Central memory CD8-positive, alpha-beta T cell (primary cell): ENCODE measurements around the gene PITRM1.

Source experiments
- ATAC-seq: fragments of 150-1000 bp; cut with Tn5 transposase; replicated peaks from 2 replicates; pipeline ENCODE4 v1.10.0; 2022; ENCODE audit warnings: mild to moderate bottlenecking, moderate FRiP score, moderate number of reproducible peaks; ENCODE audit not compliant: poor library complexity, severe bottlenecking; ENCODE audit errors: extremely low read depth
- DNase-seq, 2 donors: peaks; one replicate each; pipeline ENCODE4 v3.0.0; 2021; ENCODE audit warnings: low spot score in 2 of 2
- H3K27ac Mint-ChIP-seq: one replicate; pipeline ENCODE4 v1.8.0; 2022; ENCODE audit warnings: low read depth, mild to moderate bottlenecking, moderate library complexity, mixed read lengths
- H3K27me3 Mint-ChIP-seq: one replicate; pipeline ENCODE4 v1.8.0; 2022; ENCODE audit warnings: mixed read lengths
- H3K36me3 Mint-ChIP-seq: one replicate; pipeline ENCODE4 v1.8.0; 2022; ENCODE audit warnings: mild to moderate bottlenecking, moderate library complexity, mixed read lengths; ENCODE audit not compliant: insufficient read depth
- H3K4me1 Mint-ChIP-seq: one replicate; pipeline ENCODE4 v1.8.0; 2022; ENCODE audit warnings: mixed read lengths
- H3K4me3 Mint-ChIP-seq: one replicate; pipeline ENCODE4 v1.8.0; 2022; ENCODE audit warnings: mild to moderate bottlenecking, moderate library complexity, mixed read lengths
- H3K9me3 Mint-ChIP-seq: one replicate; pipeline ENCODE4 v1.8.0; 2022; ENCODE audit warnings: mixed read lengths

The PITRM1 gene

DNA sequence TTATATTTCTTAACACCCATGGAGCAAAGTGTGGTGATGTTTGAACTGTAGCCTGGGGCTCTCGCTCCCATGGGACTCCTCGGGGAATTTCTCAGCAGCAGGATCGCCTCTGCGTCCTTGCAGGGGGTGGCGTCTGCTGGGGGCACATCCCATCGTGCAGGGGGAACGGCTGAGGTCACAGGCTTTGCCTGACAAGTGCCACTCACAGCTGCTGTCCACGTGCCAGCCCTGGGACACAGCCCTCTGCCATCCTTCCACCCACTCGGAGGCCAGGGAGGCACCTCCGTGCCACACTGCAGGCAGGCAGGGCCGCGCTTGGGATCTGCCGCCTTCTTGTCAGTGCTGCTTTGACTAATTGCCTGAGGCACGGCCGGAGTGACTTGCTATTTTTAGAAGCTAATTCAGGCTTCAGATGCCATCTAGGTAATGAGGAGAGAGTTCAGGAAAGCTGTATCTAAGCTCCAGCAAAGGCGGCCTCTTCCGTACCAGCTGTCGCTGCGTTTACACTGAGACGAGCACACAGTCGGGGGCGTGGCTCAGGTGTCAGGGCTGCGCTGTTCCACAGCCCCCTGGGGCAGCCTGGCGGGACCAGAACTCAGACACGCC is 45.7 kb downstream of the PITRM1 start:
- peaks cover 24% of the 10 kb centered on the region for H3K36me3 Mint-ChIP-seq
- ATAC-seq (no peak), DNase-seq (no peak)
- H3K4me1 Mint-ChIP-seq, result no peaks in the 10 kb centered on the region
- H3K9me3 Mint-ChIP-seq, result no peaks in the 10 kb centered on the region
- H3K27ac Mint-ChIP-seq, result no peak overlapping the region
- no peak overlapping the region for H3K4me3 Mint-ChIP-seq
- H3K27me3 Mint-ChIP-seq, result no peaks in the 10 kb centered on the region

- no peak overlapping the region for H3K27ac Mint-ChIP-seq
- no peaks in the 10 kb centered on the region for H3K27me3 Mint-ChIP-seq
- DNase-seq (no peak), ATAC-seq (no peak)
- H3K36me3 Mint-ChIP-seq, result peaks cover 23% of the 10 kb centered on the region
- H3K4me3 Mint-ChIP-seq, result no peak overlapping the region
- H3K4me1 Mint-ChIP-seq, result no peaks in the 10 kb centered on the region
- no peaks in the 10 kb centered on the region for H3K9me3 Mint-ChIP-seq
Measured at GRCh38 chr10:3126249-3126648, 46.3 kb downstream of the PITRM1 start.

DNA sequence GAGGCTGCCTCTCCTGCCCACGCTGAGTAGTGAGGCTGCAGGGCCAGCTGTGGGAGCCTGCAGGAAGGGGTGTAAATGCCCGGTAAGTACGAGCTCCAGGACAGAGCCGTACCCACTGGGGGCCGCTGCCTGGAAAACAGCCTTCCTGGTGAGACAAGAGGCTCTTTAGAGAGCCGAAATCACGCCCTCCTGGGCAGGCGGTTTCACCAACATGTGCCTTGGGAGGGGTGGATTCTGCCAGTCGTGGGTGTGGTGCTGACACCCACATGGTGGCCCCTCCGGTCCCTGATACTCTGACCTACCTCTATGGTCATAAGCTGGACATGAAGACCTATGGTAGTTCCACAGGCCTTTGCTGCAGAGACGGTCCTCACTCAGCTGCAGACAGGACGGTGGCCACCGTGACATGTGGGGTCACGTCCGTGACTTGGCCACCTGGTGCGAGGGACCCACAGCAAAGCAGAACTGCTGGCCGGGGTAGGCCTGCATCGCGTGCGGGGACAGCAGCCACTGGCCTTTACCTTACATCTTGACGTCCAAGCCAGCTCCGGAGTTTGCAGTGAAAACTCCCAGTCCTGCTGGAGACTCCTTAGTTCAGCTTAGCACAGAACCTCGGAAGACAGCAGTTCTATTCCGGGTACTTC is 46.9 kb downstream of the PITRM1 start:
- Mint-ChIP-seq H3K27me3 (no peaks in the 10 kb centered on the region), H3K9me3 (no peaks in the 10 kb centered on the region), H3K4me1 (no peaks in the 10 kb centered on the region), H3K4me3 (no peak overlapping the region), H3K36me3 (peaks cover 23% of the 10 kb centered on the region), H3K27ac (no peak overlapping the region)
- no peak for DNase-seq
- ATAC-seq, result no peak

DNA sequence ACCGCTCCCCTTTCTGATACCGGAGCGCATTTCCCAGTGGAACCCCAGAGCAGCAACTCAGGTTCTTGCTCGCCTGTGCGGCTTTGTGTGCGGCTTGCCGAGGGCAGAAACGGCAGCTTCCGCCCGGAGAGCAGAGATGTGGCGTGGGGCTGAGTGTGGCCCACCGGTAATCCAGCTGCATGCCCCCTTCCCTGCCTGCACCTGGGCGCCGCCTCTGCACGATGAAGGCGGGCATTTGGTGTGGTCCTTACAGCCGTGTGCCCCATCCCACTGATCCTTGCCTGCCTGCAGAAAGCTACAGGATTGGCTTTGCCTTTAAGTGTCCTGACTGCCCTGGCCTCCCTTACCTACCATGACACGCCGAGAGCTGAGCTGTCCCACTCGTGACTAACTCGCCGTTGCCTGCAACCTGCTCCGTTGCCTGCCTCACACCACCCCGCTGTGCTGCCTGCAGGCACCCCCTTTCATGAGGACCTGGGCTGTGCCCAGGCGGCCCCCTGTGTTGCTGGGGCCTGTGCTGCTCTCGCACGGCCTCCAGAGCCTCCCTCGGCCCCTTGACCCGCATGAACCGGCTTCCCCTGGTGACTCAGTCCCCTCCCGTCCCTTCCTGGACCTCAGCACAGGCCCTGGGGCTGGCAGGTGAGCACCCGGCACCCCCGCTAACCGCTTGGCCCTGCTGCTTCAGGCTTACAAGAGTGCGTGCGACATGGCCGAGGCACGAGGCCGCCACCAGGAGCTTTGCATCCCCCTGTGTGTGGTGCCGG is 48.0 kb downstream of the PITRM1 start:
- DNase-seq, result no peak
- no peaks in the 10 kb centered on the region for H3K4me1 Mint-ChIP-seq
- H3K4me3 Mint-ChIP-seq, result no peak overlapping the region
- no peak for ATAC-seq
- H3K36me3 Mint-ChIP-seq, result peaks cover 18% of the 10 kb centered on the region
- no peak overlapping the region for H3K27ac Mint-ChIP-seq
- no peaks in the 10 kb centered on the region for H3K27me3 Mint-ChIP-seq
- no peaks in the 10 kb centered on the region for H3K9me3 Mint-ChIP-seq

GRCh38 chr10:3123571-3124411 is 48.8 kb downstream of the PITRM1 start:
- H3K27me3 Mint-ChIP-seq, result no peaks in the 10 kb centered on the region
- no peaks in the 10 kb centered on the region for H3K4me1 Mint-ChIP-seq
- ATAC-seq (no peak), DNase-seq (no peak)
- no peaks in the 10 kb centered on the region for H3K9me3 Mint-ChIP-seq
- H3K36me3 Mint-ChIP-seq, result peaks cover 15% of the 10 kb centered on the region
- H3K4me3 Mint-ChIP-seq, result no peak overlapping the region
- no peak overlapping the region for H3K27ac Mint-ChIP-seq

DNA sequence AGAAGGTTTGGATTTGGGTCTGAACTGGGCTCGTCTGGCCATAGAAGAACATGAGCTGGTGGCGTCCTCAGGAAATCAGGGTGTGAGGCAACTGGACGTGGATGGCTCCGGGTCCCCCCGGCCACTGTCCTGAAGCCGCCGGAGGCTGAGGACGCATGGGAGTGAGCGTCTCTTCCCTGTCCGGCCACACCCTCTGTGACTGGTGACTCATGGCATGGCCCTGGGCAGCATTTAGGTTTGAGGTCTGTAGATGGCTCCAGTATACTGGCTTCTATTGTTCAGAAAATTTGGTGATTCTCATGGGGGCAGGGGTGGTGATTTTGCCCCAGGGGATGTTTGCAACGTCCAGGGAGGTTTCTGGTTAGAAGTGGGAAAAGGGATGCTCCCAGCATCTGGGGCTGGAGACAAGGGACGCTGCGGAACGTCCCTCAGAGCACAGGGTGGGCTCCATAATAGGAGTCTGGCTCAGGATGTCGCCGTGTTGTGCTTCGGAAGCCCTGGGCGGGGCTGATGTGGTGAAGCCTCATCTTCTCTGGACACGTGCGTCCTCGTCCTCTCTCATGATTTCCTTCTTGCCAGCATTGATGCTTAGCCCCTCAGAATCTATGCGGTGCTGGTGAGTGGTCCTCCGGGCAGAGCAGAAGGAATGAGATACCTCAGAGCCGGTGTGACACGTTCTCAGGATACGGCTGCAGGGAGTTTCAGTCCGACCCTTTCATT is 49.9 kb downstream of the PITRM1 start:
- Mint-ChIP-seq H3K9me3 (no peaks in the 10 kb centered on the region), H3K27me3 (no peaks in the 10 kb centered on the region), H3K36me3 (peaks cover 23% of the 10 kb centered on the region), H3K4me3 (no peak overlapping the region), H3K27ac (no peak overlapping the region), H3K4me1 (no peaks in the 10 kb centered on the region)
- ATAC-seq, result no peak
- DNase-seq, result no peak

GRCh38 chr10:3122034-3122433 is 50.5 kb downstream of the PITRM1 start:
- no peak overlapping the region for H3K27ac Mint-ChIP-seq

DNA sequence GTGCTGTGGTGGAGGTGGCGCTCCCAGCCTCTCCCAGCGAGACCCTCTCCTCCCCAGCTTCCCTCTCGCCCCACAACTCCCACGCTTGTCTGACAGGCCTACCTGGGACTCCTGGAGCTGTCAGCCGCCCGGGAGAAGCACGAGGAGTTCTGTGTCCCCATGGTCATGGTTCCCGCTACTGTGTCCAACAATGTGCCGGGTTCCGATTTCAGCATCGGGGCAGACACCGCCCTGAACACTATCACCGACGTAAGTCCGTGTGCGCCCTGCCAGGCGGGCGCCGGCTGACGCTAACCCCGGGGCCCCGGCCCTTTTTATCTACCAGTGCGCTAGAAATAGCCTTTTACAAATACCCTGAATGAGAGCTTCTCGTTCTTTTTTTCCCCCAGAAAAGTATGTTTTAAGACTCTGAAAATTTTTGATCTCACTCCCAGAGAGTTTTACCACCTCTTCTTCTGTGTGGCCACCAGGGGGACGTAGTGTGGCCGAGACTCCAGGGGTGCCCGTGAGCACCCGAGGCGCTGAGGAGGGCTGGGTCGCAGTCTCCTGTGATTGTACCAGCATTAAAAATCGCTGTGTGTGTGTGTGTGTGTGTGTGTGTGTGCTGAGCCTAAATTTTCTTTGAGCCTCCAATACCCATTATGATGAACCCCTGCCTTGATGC is 52.7 kb downstream of the PITRM1 start:
- no peaks in the 10 kb centered on the region for H3K4me1 Mint-ChIP-seq
- H3K27ac Mint-ChIP-seq, result peak overlapping the region; percentile 38
- peaks cover 29% of the 10 kb centered on the region for H3K36me3 Mint-ChIP-seq
- no peak for ATAC-seq
- no peaks in the 10 kb centered on the region for H3K9me3 Mint-ChIP-seq
- DNase-seq, result no peak
- H3K27me3 Mint-ChIP-seq, result no peaks in the 10 kb centered on the region
- no peak overlapping the region for H3K4me3 Mint-ChIP-seq

More at GRCh38 chr10:3122034-3122433, 50.5 kb downstream of the PITRM1 start:
- Mint-ChIP-seq H3K36me3 (peaks cover 25% of the 10 kb centered on the region), H3K27me3 (no peaks in the 10 kb centered on the region), H3K9me3 (no peaks in the 10 kb centered on the region), H3K4me3 (no peak overlapping the region), H3K4me1 (no peaks in the 10 kb centered on the region)
- ATAC-seq (no peak), DNase-seq (no peak)

GRCh38 chr10:3118641-3119091 is 53.9 kb downstream of the PITRM1 start:
- ATAC-seq (no peak), DNase-seq (no peak)
- Mint-ChIP-seq H3K4me1 (no peaks in the 10 kb centered on the region), H3K27me3 (no peaks in the 10 kb centered on the region), H3K4me3 (no peak overlapping the region), H3K9me3 (no peaks in the 10 kb centered on the region), H3K27ac (no peak overlapping the region), H3K36me3 (peaks cover 38% of the 10 kb centered on the region)

DNA sequence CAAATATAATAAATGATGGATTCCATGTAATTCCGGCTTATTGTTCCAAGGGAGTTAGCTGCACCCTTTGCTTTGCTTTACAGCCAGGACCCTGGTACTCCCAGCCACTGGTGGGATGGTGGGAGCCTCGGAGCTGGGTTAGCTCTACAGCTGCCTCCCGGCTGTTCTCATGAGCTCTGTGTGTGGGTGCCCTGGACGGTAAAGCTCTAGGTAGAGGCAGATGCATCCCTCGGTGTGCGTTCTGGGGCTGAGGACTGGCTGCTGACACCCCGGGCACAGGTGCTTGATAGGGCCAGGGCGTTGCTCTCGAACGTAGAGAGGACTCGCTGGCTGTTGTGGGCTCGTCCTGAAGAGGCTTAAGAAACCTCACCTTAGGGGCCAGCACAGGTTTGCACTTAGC is 55.1 kb downstream of the PITRM1 start:
- no peaks in the 10 kb centered on the region for H3K4me1 Mint-ChIP-seq
- H3K4me3 Mint-ChIP-seq, result no peak overlapping the region
- no peak overlapping the region for H3K27ac Mint-ChIP-seq
- H3K36me3 Mint-ChIP-seq, result peaks cover 43% of the 10 kb centered on the region
- no peaks in the 10 kb centered on the region for H3K9me3 Mint-ChIP-seq
- no peaks in the 10 kb centered on the region for H3K27me3 Mint-ChIP-seq
- no peak for ATAC-seq
- DNase-seq, result no peak

GRCh38 chr10:3116508-3117100 is 56.0 kb downstream of the PITRM1 start:
- Mint-ChIP-seq H3K4me3 (no peak overlapping the region), H3K4me1 (no peaks in the 10 kb centered on the region), H3K27ac (no peak overlapping the region), H3K36me3 (peaks cover 43% of the 10 kb centered on the region), H3K27me3 (no peaks in the 10 kb centered on the region), H3K9me3 (no peaks in the 10 kb centered on the region)
- ATAC-seq (no peak), DNase-seq (no peak)
